ENCODE results near the gene MYH11. TPM values are rescaled to one million over a fixed set of nuclear protein-coding genes. Genes with fewer than 3 reads are reported as not detected.

Gene MYH11
- polyA plus RNA-seq (2013, experiment 1 of 2) = 0.26 TPM
- 0.24 TPM for polyA plus RNA-seq (2013, experiment 2 of 2)

GRCh38 chr16:15856901-15857698 is at the start of gene MYH11:
MYH11 (minus strand) TSS chr16:15857028; CDS start chr16:15838252, 18,776 bp downstream.
- Histone ChIP-seq H2BK5ac (ENCODE audit: low read length) (no peak within 1 kb of the TSS), H3K4me1 (ENCODE audit: control insufficient read depth in 2 of 2, insufficient read depth in 1 of 2, low read depth in 1 of 2, low read length in 2 of 2) (peaks cover 2 to 7% of the 10 kb centered on the region in 2 donors), H2AFZ (ENCODE audit: low read length) (peak within 1 kb of the TSS; percentile 91), H3K9ac (ENCODE audit: low read depth, low read length, poor library complexity) (no peak within 1 kb of the TSS), H3K36me3 (replicated peaks in 1 of 2; ENCODE audit: control insufficient read depth in 2 of 2, insufficient read depth in 2 of 2, low read length in 2 of 2) (no peaks in the 10 kb centered on the region), H3K4ac (ENCODE audit: low read length) (no peak within 1 kb of the TSS), H3K4me3 (ENCODE audit: low read length in 2 of 2) (peak within 1 kb of the TSS; percentile 32 to 79), H3K27me3 (ENCODE audit: control insufficient read depth in 3 of 3, insufficient read depth in 3 of 3, low read depth in 1 of 3, low read length in 3 of 3) (peaks cover 3 to 68% (median 36%) of the 10 kb centered on the region in 3 experiments), H3K27ac (replicated peaks; ENCODE audit: low read length) (no peak within 1 kb of the TSS), H3K9me3 (replicated peaks in 1 of 2; ENCODE audit: control insufficient read depth in 2 of 2, insufficient read depth in 1 of 2, low read depth in 1 of 2, low read length in 2 of 2) (no peaks in the 10 kb centered on the region), H3K14ac (ENCODE audit: low read length) (no peak within 1 kb of the TSS), H4K91ac (ENCODE audit: low read depth, low read length, poor library complexity) (no peak within 1 kb of the TSS), H3K23ac (ENCODE audit: low read depth, low read length, poor library complexity) (no peak within 1 kb of the TSS), H3K18ac (ENCODE audit: low read length) (peak within 1 kb of the TSS; percentile 77), H4K8ac (ENCODE audit: low read depth, low read length) (no peak within 1 kb of the TSS), H2BK120ac (ENCODE audit: low read depth, low read length) (no peak within 1 kb of the TSS), H2BK15ac (ENCODE audit: low read length) (no peak within 1 kb of the TSS), H2AK5ac (ENCODE audit: low read depth, low read length) (no peak within 1 kb of the TSS), H3K79me1 (ENCODE audit: low read depth, low read length) (no peaks in the 10 kb centered on the region), H3K4me2 (ENCODE audit: insufficient read depth, low read length, poor library complexity, severe bottlenecking) (peak within 1 kb of the TSS; percentile 92), H2BK12ac (ENCODE audit: low read length) (no peak within 1 kb of the TSS)
- peak; percentile 29 for DNase-seq (ENCODE audit: low spot score)
- no CpG with 5 or more reads among the region's 49 CpGs for WGBS, 2 donors (ENCODE audit: extremely low coverage in 2 of 2, insufficient read length in 2 of 2, insufficient replicate concordance in 1 of 2)

- no peak overlapping the region for H3K4me2 ChIP-seq (ENCODE audit: insufficient read depth, low read length, poor library complexity, severe bottlenecking)
- no peak overlapping the region for H3K23ac ChIP-seq (ENCODE audit: low read depth, low read length, poor library complexity)
- no peaks in the 10 kb centered on the region for H3K4me1 ChIP-seq (ENCODE audit: control insufficient read depth in 2 of 2, insufficient read depth in 1 of 2, low read depth in 1 of 2, low read length in 2 of 2)
- no peak overlapping the region for H2BK5ac ChIP-seq (ENCODE audit: low read length)
- H3K79me1 ChIP-seq (ENCODE audit: low read depth, low read length) = no peaks in the 10 kb centered on the region
- no CpG with 5 or more reads among the region's 2 CpGs for WGBS, 2 donors (ENCODE audit: extremely low coverage in 2 of 2, insufficient read length in 2 of 2, insufficient replicate concordance in 1 of 2)
- no peak overlapping the region for H3K9ac ChIP-seq (ENCODE audit: low read depth, low read length, poor library complexity)
- peaks cover 0 to 1% of the 10 kb centered on the region in 2 donors for H3K9me3 ChIP-seq (replicated peaks in 1 of 2; ENCODE audit: control insufficient read depth in 2 of 2, insufficient read depth in 1 of 2, low read depth in 1 of 2, low read length in 2 of 2)
- no peak overlapping the region for H3K27ac ChIP-seq (replicated peaks; ENCODE audit: low read length)
- H3K18ac ChIP-seq (ENCODE audit: low read length) = no peak overlapping the region
- H2BK12ac ChIP-seq (ENCODE audit: low read length) = no peak overlapping the region
- no peak for DNase-seq (ENCODE audit: low spot score)
- H2AFZ ChIP-seq (ENCODE audit: low read length) = no peak overlapping the region
- H2BK120ac ChIP-seq (ENCODE audit: low read depth, low read length) = no peak overlapping the region
- H2AK5ac ChIP-seq (ENCODE audit: low read depth, low read length) = no peak overlapping the region
- peaks cover 0 to 1% (median 0%) of the 10 kb centered on the region in 3 experiments for H3K27me3 ChIP-seq (ENCODE audit: control insufficient read depth in 3 of 3, insufficient read depth in 3 of 3, low read depth in 1 of 3, low read length in 3 of 3)
- no peak overlapping the region for H4K91ac ChIP-seq (ENCODE audit: low read depth, low read length, poor library complexity)
- H3K14ac ChIP-seq (ENCODE audit: low read length) = no peak overlapping the region
- H3K36me3 ChIP-seq (replicated peaks in 1 of 2; ENCODE audit: control insufficient read depth in 2 of 2, insufficient read depth in 2 of 2, low read length in 2 of 2) = no peaks in the 10 kb centered on the region
- H3K4ac ChIP-seq (ENCODE audit: low read length) = no peak overlapping the region
- H4K8ac ChIP-seq (ENCODE audit: low read depth, low read length) = no peak overlapping the region
- H3K4me3 ChIP-seq (ENCODE audit: low read length in 2 of 2) = no peak overlapping the region
- H2BK15ac ChIP-seq (ENCODE audit: low read length) = no peak overlapping the region
Observed at GRCh38 chr16:15906439-15906838, 49.6 kb upstream of the MYH11 start.

- H3K14ac ChIP-seq (ENCODE audit: low read length) = no peak overlapping the region
- no peak overlapping the region for H2AFZ ChIP-seq (ENCODE audit: low read length)
- H4K8ac ChIP-seq (ENCODE audit: low read depth, low read length) = no peak overlapping the region
- no CpG with 5 or more reads among the region's 5 CpGs for WGBS, 2 donors (ENCODE audit: extremely low coverage in 2 of 2, insufficient read length in 2 of 2, insufficient replicate concordance in 1 of 2)
- no peaks in the 10 kb centered on the region for H3K36me3 ChIP-seq (replicated peaks in 1 of 2; ENCODE audit: control insufficient read depth in 2 of 2, insufficient read depth in 2 of 2, low read length in 2 of 2)
- H3K27me3 ChIP-seq (ENCODE audit: control insufficient read depth in 3 of 3, insufficient read depth in 3 of 3, low read depth in 1 of 3, low read length in 3 of 3) = peaks cover 0 to 1% (median 0%) of the 10 kb centered on the region in 3 experiments
- H2BK15ac ChIP-seq (ENCODE audit: low read length) = no peak overlapping the region
- H3K9ac ChIP-seq (ENCODE audit: low read depth, low read length, poor library complexity) = no peak overlapping the region
- H3K23ac ChIP-seq (ENCODE audit: low read depth, low read length, poor library complexity) = no peak overlapping the region
- H3K79me1 ChIP-seq (ENCODE audit: low read depth, low read length) = no peaks in the 10 kb centered on the region
- no peaks in the 10 kb centered on the region for H3K4me1 ChIP-seq (ENCODE audit: control insufficient read depth in 2 of 2, insufficient read depth in 1 of 2, low read depth in 1 of 2, low read length in 2 of 2)
- no peaks in the 10 kb centered on the region for H3K9me3 ChIP-seq (replicated peaks in 1 of 2; ENCODE audit: control insufficient read depth in 2 of 2, insufficient read depth in 1 of 2, low read depth in 1 of 2, low read length in 2 of 2)
- no peak overlapping the region for H4K91ac ChIP-seq (ENCODE audit: low read depth, low read length, poor library complexity)
- H3K4ac ChIP-seq (ENCODE audit: low read length) = no peak overlapping the region
- no peak overlapping the region for H3K4me2 ChIP-seq (ENCODE audit: insufficient read depth, low read length, poor library complexity, severe bottlenecking)
- no peak for DNase-seq (ENCODE audit: low spot score)
- H2BK12ac ChIP-seq (ENCODE audit: low read length) = no peak overlapping the region
- H3K4me3 ChIP-seq (ENCODE audit: low read length in 2 of 2) = no peak overlapping the region
- no peak overlapping the region for H2BK5ac ChIP-seq (ENCODE audit: low read length)
- H2AK5ac ChIP-seq (ENCODE audit: low read depth, low read length) = no peak overlapping the region
- H2BK120ac ChIP-seq (ENCODE audit: low read depth, low read length) = no peak overlapping the region
- H3K18ac ChIP-seq (ENCODE audit: low read length) = no peak overlapping the region
- no peak overlapping the region for H3K27ac ChIP-seq (replicated peaks; ENCODE audit: low read length)
Observed at GRCh38 chr16:15903960-15904359, 47.1 kb upstream of the MYH11 start.

- H3K4ac ChIP-seq (ENCODE audit: low read length) = no peak overlapping the region
- H3K27me3 ChIP-seq (ENCODE audit: control insufficient read depth in 3 of 3, insufficient read depth in 3 of 3, low read depth in 1 of 3, low read length in 3 of 3) = peaks cover 0 to 1% (median 0%) of the 10 kb centered on the region in 3 experiments
- H3K4me1 ChIP-seq (ENCODE audit: control insufficient read depth in 2 of 2, insufficient read depth in 1 of 2, low read depth in 1 of 2, low read length in 2 of 2) = peaks cover 0 to 3% of the 10 kb centered on the region in 2 donors
- H2AK5ac ChIP-seq (ENCODE audit: low read depth, low read length) = no peak overlapping the region
- H3K4me2 ChIP-seq (ENCODE audit: insufficient read depth, low read length, poor library complexity, severe bottlenecking) = no peak overlapping the region
- no peak overlapping the region for H3K18ac ChIP-seq (ENCODE audit: low read length)
- no peaks in the 10 kb centered on the region for H3K79me1 ChIP-seq (ENCODE audit: low read depth, low read length)
- no peak overlapping the region for H3K27ac ChIP-seq (replicated peaks; ENCODE audit: low read length)
- no peak overlapping the region for H4K8ac ChIP-seq (ENCODE audit: low read depth, low read length)
- H3K23ac ChIP-seq (ENCODE audit: low read depth, low read length, poor library complexity) = no peak overlapping the region
- H3K14ac ChIP-seq (ENCODE audit: low read length) = no peak overlapping the region
- H3K9ac ChIP-seq (ENCODE audit: low read depth, low read length, poor library complexity) = no peak overlapping the region
- H2BK12ac ChIP-seq (ENCODE audit: low read length) = no peak overlapping the region
- H4K91ac ChIP-seq (ENCODE audit: low read depth, low read length, poor library complexity) = no peak overlapping the region
- WGBS, 2 donors (ENCODE audit: extremely low coverage in 2 of 2, insufficient read length in 2 of 2, insufficient replicate concordance in 1 of 2) = no CpG with 5 or more reads among the region's 6 CpGs
- no peak overlapping the region for H2BK15ac ChIP-seq (ENCODE audit: low read length)
- DNase-seq (ENCODE audit: low spot score) = no peak
- no peak overlapping the region for H2BK5ac ChIP-seq (ENCODE audit: low read length)
- H3K36me3 ChIP-seq (replicated peaks in 1 of 2; ENCODE audit: control insufficient read depth in 2 of 2, insufficient read depth in 2 of 2, low read length in 2 of 2) = no peaks in the 10 kb centered on the region
- no peak overlapping the region for H2AFZ ChIP-seq (ENCODE audit: low read length)
- H3K4me3 ChIP-seq (ENCODE audit: low read length in 2 of 2) = no peak overlapping the region
- H2BK120ac ChIP-seq (ENCODE audit: low read depth, low read length) = no peak overlapping the region
- no peaks in the 10 kb centered on the region for H3K9me3 ChIP-seq (replicated peaks in 1 of 2; ENCODE audit: control insufficient read depth in 2 of 2, insufficient read depth in 1 of 2, low read depth in 1 of 2, low read length in 2 of 2)
Observed at GRCh38 chr16:15900901-15901500, 44.2 kb upstream of the MYH11 start.
